ENCODE results near the gene LDLRAD2.

DNA sequence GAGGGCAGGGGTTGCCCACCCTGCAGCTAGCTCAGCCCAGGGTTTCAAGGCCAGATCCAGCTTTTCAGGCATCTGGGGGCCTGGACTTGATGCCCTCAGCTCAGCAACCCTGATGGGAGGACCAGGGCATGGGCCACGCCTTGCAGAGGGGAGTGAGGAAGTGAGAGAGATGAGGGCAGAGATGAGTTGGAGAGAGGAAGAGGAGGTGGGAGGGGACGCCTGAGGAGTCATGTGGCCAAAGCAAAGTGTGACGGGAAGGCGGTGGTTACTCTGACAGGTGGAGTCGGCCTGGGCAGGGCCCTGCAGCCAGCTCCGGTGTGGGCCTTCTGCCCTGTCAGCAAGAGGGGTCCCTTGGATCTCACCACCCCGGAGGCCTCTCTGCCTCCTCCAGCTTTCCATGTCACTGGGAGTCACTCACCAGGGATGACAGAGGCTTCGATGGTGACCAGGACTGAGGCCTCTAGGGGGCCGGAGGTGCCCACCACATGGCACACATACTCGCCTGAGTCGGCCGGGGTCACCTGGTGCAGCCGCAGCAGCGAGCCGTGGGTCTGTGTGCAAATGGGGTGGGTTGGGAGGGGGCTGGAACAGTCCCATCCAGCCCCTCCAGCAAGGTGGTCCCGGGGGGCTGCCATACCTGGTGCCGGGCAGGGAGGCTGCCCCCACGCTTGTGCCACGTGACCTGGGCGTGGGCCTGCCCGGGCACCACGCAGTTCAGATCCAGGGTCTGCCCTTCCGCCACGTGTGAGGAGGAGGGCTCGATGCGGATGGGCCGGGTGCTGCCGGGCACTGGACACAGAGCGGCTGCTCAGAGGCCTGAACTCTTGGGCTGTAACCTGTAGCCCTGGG is 40.4 kb downstream of the LDLRAD2 start:
- TF ChIP-seq, protein P1, sequence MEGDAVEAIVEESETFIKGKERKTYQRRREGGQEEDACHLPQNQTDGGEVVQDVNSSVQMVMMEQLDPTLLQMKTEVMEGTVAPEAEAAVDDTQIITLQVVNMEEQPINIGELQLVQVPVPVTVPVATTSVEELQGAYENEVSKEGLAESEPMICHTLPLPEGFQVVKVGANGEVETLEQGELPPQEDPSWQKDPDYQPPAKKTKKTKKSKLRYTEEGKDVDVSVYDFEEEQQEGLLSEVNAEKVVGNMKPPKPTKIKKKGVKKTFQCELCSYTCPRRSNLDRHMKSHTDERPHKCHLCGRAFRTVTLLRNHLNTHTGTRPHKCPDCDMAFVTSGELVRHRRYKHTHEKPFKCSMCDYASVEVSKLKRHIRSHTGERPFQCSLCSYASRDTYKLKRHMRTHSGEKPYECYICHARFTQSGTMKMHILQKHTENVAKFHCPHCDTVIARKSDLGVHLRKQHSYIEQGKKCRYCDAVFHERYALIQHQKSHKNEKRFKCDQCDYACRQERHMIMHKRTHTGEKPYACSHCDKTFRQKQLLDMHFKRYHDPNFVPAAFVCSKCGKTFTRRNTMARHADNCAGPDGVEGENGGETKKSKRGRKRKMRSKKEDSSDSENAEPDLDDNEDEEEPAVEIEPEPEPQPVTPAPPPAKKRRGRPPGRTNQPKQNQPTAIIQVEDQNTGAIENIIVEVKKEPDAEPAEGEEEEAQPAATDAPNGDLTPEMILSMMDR (IDR thresholded peaks at IDR 0.05) = no peak
- TF ChIP-seq POLR2A (IDR thresholded peaks at IDR 0.05) = no peak
